Loucy (cell line): ENCODE results near the gene MRPL42.

Experiments
- H2AFZ ChIP-seq: fragments of 200-600 bp; sonication (generic); 2 replicates; pipeline ENCODE4 v1.6.0; 2016; ENCODE audit warnings: antibody characterized with exemption, mild to moderate bottlenecking, low read length, moderate library complexity
- H3F3A ChIP-seq: fragments of 200-600 bp; 2 replicates; pipeline ENCODE4 v1.6.0; 2016; ENCODE audit warnings: antibody characterized with exemption, low read depth, mild to moderate bottlenecking
- H3K27me3 ChIP-seq: fragments of 200-600 bp; sonication (generic); 2 replicates; pipeline ENCODE4 v1.6.1; 2014; ENCODE audit warnings: low read length, mild to moderate bottlenecking; ENCODE audit not compliant: insufficient read depth, poor library complexity, severe bottlenecking
- H3K36me3 ChIP-seq: fragments of 200-600 bp; sonication (generic); 2 replicates; pipeline ENCODE4 v1.6.1; 2016; ENCODE audit warnings: low read length; ENCODE audit not compliant: insufficient read depth
- H3K4me1 ChIP-seq: fragments of 200-600 bp; sonication (generic); 2 replicates; pipeline ENCODE4 v1.5.1; 2014; ENCODE audit warnings: low read length, mild to moderate bottlenecking; ENCODE audit not compliant: insufficient read depth, poor library complexity, severe bottlenecking
- H3K4me2 ChIP-seq: fragments of 200-600 bp; sonication (generic); 2 replicates; pipeline ENCODE4 v1.6.0; 2014; ENCODE audit warnings: antibody characterized with exemption, low read length, low read depth, mild to moderate bottlenecking; ENCODE audit not compliant: poor library complexity, severe bottlenecking
- H3K4me3 ChIP-seq: fragments of 200-600 bp; sonication (generic); 2 replicates; pipeline ENCODE4 v1.5.1; 2014; ENCODE audit warnings: low read length, mild to moderate bottlenecking, mixed read lengths; ENCODE audit not compliant: poor library complexity, severe bottlenecking
- H3K79me2 ChIP-seq: fragments of 200-600 bp; sonication (generic); 2 replicates; pipeline ENCODE4 v1.6.1; 2014; ENCODE audit warnings: low read length; ENCODE audit not compliant: insufficient read depth
- H3K9ac ChIP-seq: fragments of 200-600 bp; sonication (generic); 2 replicates; pipeline ENCODE4 v1.6.0; 2014; ENCODE audit warnings: mild to moderate bottlenecking, low read depth, low read length, moderate library complexity; ENCODE audit not compliant: poor library complexity, severe bottlenecking
- H3K9me2 ChIP-seq: fragments of 200-600 bp; sonication (generic); replicated peaks from 2 replicates; pipeline ENCODE4 v1.6.1; 2016; ENCODE audit warnings: low read depth, low read length, mixed read lengths
- H3K9me3 ChIP-seq: fragments of 200-600 bp; sonication (generic); 2 replicates; pipeline ENCODE4 v1.6.1; 2014; ENCODE audit warnings: mild to moderate bottlenecking, antibody characterized with exemption, low read length, low read depth; ENCODE audit not compliant: insufficient read depth
- H4K20me1 ChIP-seq: fragments of 200-600 bp; sonication (generic); 2 replicates; pipeline ENCODE4 v1.6.0; 2014; ENCODE audit warnings: antibody characterized with exemption, low read length, mild to moderate bottlenecking; ENCODE audit not compliant: insufficient read depth, poor library complexity, severe bottlenecking
- EZH2phosphoT487 ChIP-seq: fragments of 200-600 bp; IDR thresholded peaks from 2 replicates; pipeline ENCODE4 v1.6.1; 2018; ENCODE audit warnings: antibody characterized with exemption, mild to moderate bottlenecking, moderate library complexity, borderline replicate concordance
- TF ChIP-seq, protein P1 (sequence below): fragments of 200-600 bp; sonication (generic); conservative IDR thresholded peaks from 2 replicates; pipeline ENCODE4 v1.5.1; 2014; ENCODE audit warnings: mild to moderate bottlenecking, antibody characterized with exemption, low read length

Gene MRPL42

DNA sequence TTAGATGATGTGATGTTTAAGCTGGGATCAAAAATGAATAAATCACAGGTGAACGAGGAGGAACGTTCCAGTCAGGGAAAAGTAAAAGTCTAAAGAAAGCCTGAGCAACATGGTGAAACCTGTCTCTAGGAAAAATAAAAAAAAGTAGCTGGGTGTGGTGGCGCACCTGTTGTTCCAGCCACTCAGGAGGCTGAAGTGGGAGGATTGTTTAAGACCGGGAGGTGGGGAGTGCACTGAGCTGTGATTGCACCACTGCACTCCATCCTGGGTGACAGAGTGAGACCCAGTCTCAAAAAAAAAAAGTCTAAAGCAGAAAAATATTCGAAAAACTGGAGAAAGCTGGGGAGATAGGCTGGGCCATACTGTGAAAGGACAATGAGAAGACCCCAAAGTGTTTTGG is 66.0 kb downstream of the MRPL42 start:
- Histone ChIP-seq H3K36me3 (no peaks in the 10 kb centered on the region), H3K9me2 (no peaks in the 10 kb centered on the region), H4K20me1 (no peaks in the 10 kb centered on the region), H2AFZ (no peak overlapping the region), H3K4me1 (peaks cover 23% of the 10 kb centered on the region), H3K27me3 (no peaks in the 10 kb centered on the region), H3K4me2 (no peak overlapping the region), H3K4me3 (no peak overlapping the region), H3K9ac (no peak overlapping the region), H3F3A (no peaks in the 10 kb centered on the region), H3K79me2 (no peaks in the 10 kb centered on the region), H3K9me3 (no peaks in the 10 kb centered on the region)
- TF ChIP-seq EZH2phosphoT487 = no peak
- TF ChIP-seq, protein P1, sequence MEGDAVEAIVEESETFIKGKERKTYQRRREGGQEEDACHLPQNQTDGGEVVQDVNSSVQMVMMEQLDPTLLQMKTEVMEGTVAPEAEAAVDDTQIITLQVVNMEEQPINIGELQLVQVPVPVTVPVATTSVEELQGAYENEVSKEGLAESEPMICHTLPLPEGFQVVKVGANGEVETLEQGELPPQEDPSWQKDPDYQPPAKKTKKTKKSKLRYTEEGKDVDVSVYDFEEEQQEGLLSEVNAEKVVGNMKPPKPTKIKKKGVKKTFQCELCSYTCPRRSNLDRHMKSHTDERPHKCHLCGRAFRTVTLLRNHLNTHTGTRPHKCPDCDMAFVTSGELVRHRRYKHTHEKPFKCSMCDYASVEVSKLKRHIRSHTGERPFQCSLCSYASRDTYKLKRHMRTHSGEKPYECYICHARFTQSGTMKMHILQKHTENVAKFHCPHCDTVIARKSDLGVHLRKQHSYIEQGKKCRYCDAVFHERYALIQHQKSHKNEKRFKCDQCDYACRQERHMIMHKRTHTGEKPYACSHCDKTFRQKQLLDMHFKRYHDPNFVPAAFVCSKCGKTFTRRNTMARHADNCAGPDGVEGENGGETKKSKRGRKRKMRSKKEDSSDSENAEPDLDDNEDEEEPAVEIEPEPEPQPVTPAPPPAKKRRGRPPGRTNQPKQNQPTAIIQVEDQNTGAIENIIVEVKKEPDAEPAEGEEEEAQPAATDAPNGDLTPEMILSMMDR = no peak

DNA sequence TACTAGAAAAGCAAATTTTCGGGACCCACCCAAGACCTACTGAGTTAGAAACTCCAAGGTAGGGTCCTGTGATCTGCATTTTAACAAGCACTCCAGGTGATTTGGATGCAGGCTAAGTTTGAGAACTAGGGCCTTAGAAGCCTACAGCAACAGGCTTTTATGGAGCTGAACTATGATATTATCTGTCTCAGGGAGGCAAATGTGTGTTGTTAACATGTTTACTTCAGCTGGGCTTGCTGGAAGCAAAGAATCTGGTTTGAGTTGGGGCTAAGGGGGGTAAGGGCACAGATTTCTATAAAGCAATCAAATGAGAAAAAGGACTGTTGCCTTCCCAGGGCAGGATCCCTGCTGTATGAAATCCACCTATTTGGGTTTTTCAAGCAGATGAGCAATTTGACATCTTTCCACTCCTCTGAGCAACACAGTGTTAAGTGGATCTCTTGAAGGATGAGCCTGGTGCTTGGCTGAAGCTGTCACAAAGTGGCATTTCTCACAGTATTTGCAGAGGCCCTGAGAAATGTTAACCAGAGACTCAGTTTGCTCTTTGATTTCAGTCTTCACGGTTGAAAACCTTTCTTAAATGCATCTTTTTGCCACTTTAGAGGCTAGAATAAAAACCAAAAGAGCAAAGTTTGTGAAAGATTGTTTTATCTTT is 68.9 kb downstream of the MRPL42 start:
- TF ChIP-seq, protein P1 = no peak
- TF ChIP-seq EZH2phosphoT487 = no peak
- no peaks in the 10 kb centered on the region for H3K79me2 ChIP-seq
- H3K4me2 ChIP-seq = no peak overlapping the region
- H3K9ac ChIP-seq = no peak overlapping the region
- H3K27me3 ChIP-seq = no peaks in the 10 kb centered on the region
- no peak overlapping the region for H3K4me3 ChIP-seq
- peaks cover 8% of the 10 kb centered on the region for H3K4me1 ChIP-seq
- H2AFZ ChIP-seq = no peak overlapping the region
- H3K9me3 ChIP-seq = no peaks in the 10 kb centered on the region
- H3K9me2 ChIP-seq = no peaks in the 10 kb centered on the region
- H3K36me3 ChIP-seq = no peaks in the 10 kb centered on the region
- no peaks in the 10 kb centered on the region for H3F3A ChIP-seq
- no peaks in the 10 kb centered on the region for H4K20me1 ChIP-seq

DNA sequence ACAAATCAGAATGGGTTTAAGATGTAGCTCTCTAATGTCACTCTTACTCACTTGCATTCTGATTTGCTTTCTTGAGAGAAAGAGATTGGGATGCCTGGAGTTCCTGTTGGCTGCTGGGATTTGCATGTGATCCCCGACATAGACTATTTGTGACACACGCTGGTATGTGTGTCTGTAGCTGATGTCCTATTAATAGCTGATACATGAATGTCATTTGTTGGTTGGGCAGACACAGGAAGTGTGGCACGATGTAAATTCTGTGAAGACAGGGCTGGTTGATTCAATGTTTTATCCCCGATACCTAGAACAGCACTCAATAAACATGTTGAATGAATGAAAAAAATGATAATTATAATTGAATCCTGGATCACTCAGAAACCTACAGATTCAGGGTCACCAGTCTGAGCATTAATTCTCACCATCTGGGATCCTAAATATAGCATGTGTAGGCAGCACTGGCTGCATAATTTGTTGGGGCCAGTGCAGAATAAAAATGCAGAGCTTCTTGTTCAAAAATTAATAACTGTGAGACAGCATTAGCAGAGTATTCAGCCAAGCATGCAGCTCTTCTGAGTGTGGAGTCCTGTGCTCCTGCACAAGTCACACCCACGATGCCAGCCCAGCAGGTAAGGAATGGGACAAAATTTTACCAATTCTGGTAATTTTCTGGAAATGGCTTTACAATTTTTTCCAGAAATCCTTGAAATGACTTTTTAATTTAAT is 69.6 kb downstream of the MRPL42 start:
- no peaks in the 10 kb centered on the region for H3F3A ChIP-seq
- H3K4me2 ChIP-seq = no peak overlapping the region
- H3K9ac ChIP-seq = no peak overlapping the region
- TF ChIP-seq, protein P1 = no peak
- no peak for TF ChIP-seq EZH2phosphoT487
- H3K36me3 ChIP-seq = no peaks in the 10 kb centered on the region
- no peaks in the 10 kb centered on the region for H3K27me3 ChIP-seq
- H3K9me2 ChIP-seq = no peaks in the 10 kb centered on the region
- no peaks in the 10 kb centered on the region for H3K9me3 ChIP-seq
- H3K4me3 ChIP-seq = no peak overlapping the region
- no peak overlapping the region for H2AFZ ChIP-seq
- H3K4me1 ChIP-seq = peaks cover 8% of the 10 kb centered on the region
- H4K20me1 ChIP-seq = no peaks in the 10 kb centered on the region
- H3K79me2 ChIP-seq = no peaks in the 10 kb centered on the region
